Measurements from ENCODE around the gene MACROD1.

Gene MACROD1

GRCh38 chr11:64043545-64043944 lies 122.4 kb downstream of the MACROD1 start:
- no peak for DNase-seq (ENCODE audit: low read depth)
- in situ Hi-C loops (cut with HindIII; ENCODE audit: low sequenced_read_pairs), result no loop called here
- H3K4me3 ChIP-seq (ENCODE audit: low read depth, low read length), result no peak overlapping the region
- TF ChIP-seq CTCF (IDR thresholded peaks at IDR 0.05; ENCODE audit: low read depth, low read length, missing control alignments), result no peak

DNA sequence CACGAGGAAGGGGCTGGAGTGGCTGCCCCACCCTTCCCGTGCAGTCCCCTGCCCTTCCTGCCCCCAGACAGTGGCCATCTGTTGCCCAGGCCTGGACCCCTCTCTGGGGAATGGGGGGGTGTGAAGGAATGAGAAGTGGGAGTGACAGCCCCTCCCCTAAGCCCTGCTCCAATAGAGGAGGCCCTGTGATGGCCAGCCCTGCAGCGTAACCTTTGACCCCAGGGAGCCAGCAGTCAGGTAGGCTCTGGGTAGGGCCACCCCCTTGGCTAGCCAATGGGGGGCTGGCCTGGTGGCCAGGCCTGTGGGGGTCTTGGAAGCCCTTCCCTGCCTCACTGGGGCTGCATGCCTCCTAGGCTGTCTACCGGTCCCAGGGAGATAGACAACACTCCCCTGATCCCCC lies 123.6 kb downstream of the MACROD1 start:
- no peak overlapping the region for H3K4me3 ChIP-seq (ENCODE audit: low read depth, low read length)
- in situ Hi-C loops (cut with HindIII; ENCODE audit: low sequenced_read_pairs), result no loop called here
- no peak for TF ChIP-seq CTCF (IDR thresholded peaks at IDR 0.05; ENCODE audit: low read depth, low read length, missing control alignments)
- no peak for DNase-seq (ENCODE audit: low read depth)

GRCh38 chr11:64041846-64042245 lies 124.1 kb downstream of the MACROD1 start:
- in situ Hi-C loops (cut with HindIII; ENCODE audit: low sequenced_read_pairs), result no loop called here
- DNase-seq (ENCODE audit: low read depth), result no peak
- no peak for TF ChIP-seq CTCF (IDR thresholded peaks at IDR 0.05; ENCODE audit: low read depth, low read length, missing control alignments)
- H3K4me3 ChIP-seq (ENCODE audit: low read depth, low read length), result no peak overlapping the region

- in situ Hi-C loops (cut with HindIII; ENCODE audit: low sequenced_read_pairs), result no loop called here
- no peak for DNase-seq (ENCODE audit: low read depth)
- peak; percentile 53 for TF ChIP-seq CTCF (IDR thresholded peaks at IDR 0.05; ENCODE audit: low read depth, low read length, missing control alignments)
- H3K4me3 ChIP-seq (ENCODE audit: low read depth, low read length), result no peak overlapping the region
Observed at GRCh38 chr11:64040684-64041322, 125.1 kb downstream of the MACROD1 start.

GRCh38 chr11:64039012-64039665 lies 126.8 kb downstream of the MACROD1 start:
- no peak overlapping the region for H3K4me3 ChIP-seq (ENCODE audit: low read depth, low read length)
- in situ Hi-C loops (cut with HindIII; ENCODE audit: low sequenced_read_pairs), result no loop called here
- TF ChIP-seq CTCF (IDR thresholded peaks at IDR 0.05; ENCODE audit: low read depth, low read length, missing control alignments), result no peak
- DNase-seq (ENCODE audit: low read depth), result no peak

DNA sequence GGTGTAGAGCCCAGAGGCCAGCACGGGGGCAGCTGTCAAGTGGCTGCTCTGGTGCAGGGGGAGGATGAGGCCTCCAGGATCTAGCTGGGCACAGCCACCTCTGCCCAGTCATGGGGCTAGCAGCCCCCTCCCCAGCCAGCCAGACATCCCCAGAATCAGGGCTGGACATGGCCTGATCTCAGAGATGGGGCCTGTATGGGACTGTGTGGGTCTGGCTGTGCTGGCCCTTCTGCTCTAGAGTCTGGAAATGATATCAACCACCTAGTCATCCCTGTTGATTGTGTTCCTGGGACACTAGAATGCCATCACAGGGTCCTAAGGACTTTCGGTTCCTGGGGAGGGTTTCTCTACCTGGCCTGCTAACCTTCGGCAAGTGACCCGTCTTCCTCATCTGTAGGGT lies 127.4 kb downstream of the MACROD1 start:
- no peak for TF ChIP-seq CTCF (IDR thresholded peaks at IDR 0.05; ENCODE audit: low read depth, low read length, missing control alignments)
- no peak overlapping the region for H3K4me3 ChIP-seq (ENCODE audit: low read depth, low read length)
- no peak for DNase-seq (ENCODE audit: low read depth)
- in situ Hi-C loops (cut with HindIII; ENCODE audit: low sequenced_read_pairs), result no loop called here
